K562 (cell line): Measurements from ENCODE around the gene PARD6B. TPM values are rescaled to one million over a fixed set of nuclear protein-coding genes. Genes with fewer than 3 reads are reported as not detected.

ENCODE experiments used
- EHMT2 ChIP-seq: fragments of 450-650 bp; IDR thresholded peaks from 2 replicates; pipeline ENCODE4 v1.6.1; 2018; ENCODE audit warnings: antibody characterized with exemption
- ETS2 ChIP-seq: IDR thresholded peaks from 2 replicates; pipeline ENCODE4 v1.6.1; 2016; ENCODE audit warnings: borderline replicate concordance, missing genetic modification characterization, mild to moderate bottlenecking, moderate library complexity, missing compliant biosample characterization; ENCODE audit not compliant: poor library complexity, severe bottlenecking
- EWSR1 ChIP-seq: fragments of 450-650 bp; IDR thresholded peaks from 2 replicates; pipeline ENCODE4 v1.6.1; 2018; ENCODE audit warnings: borderline replicate concordance, mild to moderate bottlenecking, low read depth, moderate library complexity; ENCODE audit not compliant: partially characterized antibody
- MECOM ChIP-seq: fragments of 250-450 bp; sonication (Bioruptor Pico); IDR thresholded peaks from 2 replicates; pipeline ENCODE4 v1.8.0; 2022; ENCODE audit warnings: inconsistent platforms
- PTBP1 ChIP-seq: fragments of 200-400 bp; formaldehyde crosslinking; IDR thresholded peaks from 2 replicates; pipeline ENCODE4 v1.6.1; 2017; ENCODE audit warnings: low read depth, low read length
- polyA plus RNA-seq, 8 experiments: library from polyadenylated mRNA; depleted of rRNA in 4 of 8; stranded (reverse) in 5 of 8; unstranded in 3 of 8; fragments of >200 nt; fragmentation: Nextera tagmentation in 2 of 8; fragmentation: Illumina TruSeq in 1 of 8; extraction: Ambion mirVana in 2 of 8; extraction: Trizol in 1 of 8; gene quantifications; 2 replicates each; pipeline versions ENCODE4 v1.2.1 to v1.2.3, GENCODE V29; 2011 to 2014; ENCODE audit warnings: inconsistent platforms in 1 of 8, missing spikeins in 1 of 8
- total RNA-seq, 7 experiments: library from RNA; depleted of rRNA in 6 of 7; stranded (reverse); fragments of >200 nt in 6 of 7; fragmentation: Illumina TruSeq in 2 of 7; extraction: Trizol in 2 of 7; gene quantifications; 2 replicates each; pipeline versions ENCODE4 v1.2.1 to v1.2.3, GENCODE V29; 2011 to 2021; ENCODE audit warnings: low replicate concordance in 1 of 7
- TF ChIP-seq, protein P1 (sequence below), 2 experiments: fragments of 450-650 bp in 1 of 2; IDR thresholded peaks; 2 replicates each; pipeline ENCODE4 v1.6.1; 2011 to 2017; ENCODE audit warnings: low read depth in 2 of 2, antibody characterized with exemption in 1 of 2, borderline replicate concordance in 1 of 2, low read length in 1 of 2, mild to moderate bottlenecking in 1 of 2, mixed read lengths in 1 of 2; ENCODE audit not compliant: control insufficient read depth in 1 of 2
- TF ChIP-seq, protein P2 (sequence below), 3 experiments: fragments of 200-800 bp in 1 of 3; fragments of 250-450 bp in 1 of 3; fragments of 450-650 bp in 1 of 3; sonication (Bioruptor Pico) in 1 of 3; sonication (Bioruptor generic) in 1 of 3; formaldehyde crosslinking in 1 of 3; IDR thresholded peaks; 2 replicates each; pipeline versions ENCODE4 v1.6.1 to v1.8.0; 2016 to 2022; ENCODE audit warnings: mild to moderate bottlenecking in 2 of 3, missing genetic modification characterization in 2 of 3, missing compliant biosample characterization in 1 of 3, moderate library complexity in 1 of 3
- TF ChIP-seq, protein P3 (sequence below): fragments of 450-650 bp; IDR thresholded peaks from one replicate; pipeline ENCODE4 v1.6.1; 2018; ENCODE audit warnings: mild to moderate bottlenecking, moderate library complexity; ENCODE audit not compliant: partially characterized antibody

PARD6B gene
- total and polyA plus RNA-seq, 9 of the 15 experiments (the other 6 are each of a cell fraction or from before 2014, with no cell fraction given): 1.7 to 12.3 (median 5.5) TPM

DNA sequence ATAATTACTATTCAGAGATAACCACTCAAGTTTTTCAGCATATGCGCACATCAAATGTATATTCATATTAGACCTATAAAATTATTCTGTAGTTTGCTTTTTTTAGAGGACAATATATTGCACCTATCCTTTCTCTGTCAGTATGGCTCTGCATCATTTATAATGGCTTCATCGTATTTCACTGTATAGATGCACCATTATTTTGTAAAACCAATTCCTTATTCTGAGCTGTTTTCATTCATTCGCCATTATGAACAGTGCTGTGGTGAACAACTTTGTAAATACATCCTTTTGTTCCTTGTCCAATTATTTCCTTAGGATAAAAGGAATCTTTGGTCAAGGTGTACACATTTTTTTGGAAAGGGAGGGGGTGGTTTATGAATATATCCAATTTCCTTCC lies 34.3 kb downstream of the PARD6B start (continued):
- TF ChIP-seq, protein P1, sequence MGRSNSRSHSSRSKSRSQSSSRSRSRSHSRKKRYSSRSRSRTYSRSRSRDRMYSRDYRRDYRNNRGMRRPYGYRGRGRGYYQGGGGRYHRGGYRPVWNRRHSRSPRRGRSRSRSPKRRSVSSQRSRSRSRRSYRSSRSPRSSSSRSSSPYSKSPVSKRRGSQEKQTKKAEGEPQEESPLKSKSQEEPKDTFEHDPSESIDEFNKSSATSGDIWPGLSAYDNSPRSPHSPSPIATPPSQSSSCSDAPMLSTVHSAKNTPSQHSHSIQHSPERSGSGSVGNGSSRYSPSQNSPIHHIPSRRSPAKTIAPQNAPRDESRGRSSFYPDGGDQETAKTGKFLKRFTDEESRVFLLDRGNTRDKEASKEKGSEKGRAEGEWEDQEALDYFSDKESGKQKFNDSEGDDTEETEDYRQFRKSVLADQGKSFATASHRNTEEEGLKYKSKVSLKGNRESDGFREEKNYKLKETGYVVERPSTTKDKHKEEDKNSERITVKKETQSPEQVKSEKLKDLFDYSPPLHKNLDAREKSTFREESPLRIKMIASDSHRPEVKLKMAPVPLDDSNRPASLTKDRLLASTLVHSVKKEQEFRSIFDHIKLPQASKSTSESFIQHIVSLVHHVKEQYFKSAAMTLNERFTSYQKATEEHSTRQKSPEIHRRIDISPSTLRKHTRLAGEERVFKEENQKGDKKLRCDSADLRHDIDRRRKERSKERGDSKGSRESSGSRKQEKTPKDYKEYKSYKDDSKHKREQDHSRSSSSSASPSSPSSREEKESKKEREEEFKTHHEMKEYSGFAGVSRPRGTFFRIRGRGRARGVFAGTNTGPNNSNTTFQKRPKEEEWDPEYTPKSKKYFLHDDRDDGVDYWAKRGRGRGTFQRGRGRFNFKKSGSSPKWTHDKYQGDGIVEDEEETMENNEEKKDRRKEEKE (IDR thresholded peaks at IDR 0.05; ENCODE audit: borderline replicate concordance in 1 of 2, control insufficient read depth in 1 of 2, low read depth in 2 of 2, low read length in 1 of 2): 0 out of 4 replicates have a peak, but pooled peaks of 1 of the 2 experiments have one; percentile 54
- TF ChIP-seq EWSR1 (peak; percentile 91), PTBP1 (no peak), MECOM (CRISPR knock-in tag) (no peak), EHMT2 (no peak), ETS2 (tag) (no peak)
- TF ChIP-seq, protein P2, sequence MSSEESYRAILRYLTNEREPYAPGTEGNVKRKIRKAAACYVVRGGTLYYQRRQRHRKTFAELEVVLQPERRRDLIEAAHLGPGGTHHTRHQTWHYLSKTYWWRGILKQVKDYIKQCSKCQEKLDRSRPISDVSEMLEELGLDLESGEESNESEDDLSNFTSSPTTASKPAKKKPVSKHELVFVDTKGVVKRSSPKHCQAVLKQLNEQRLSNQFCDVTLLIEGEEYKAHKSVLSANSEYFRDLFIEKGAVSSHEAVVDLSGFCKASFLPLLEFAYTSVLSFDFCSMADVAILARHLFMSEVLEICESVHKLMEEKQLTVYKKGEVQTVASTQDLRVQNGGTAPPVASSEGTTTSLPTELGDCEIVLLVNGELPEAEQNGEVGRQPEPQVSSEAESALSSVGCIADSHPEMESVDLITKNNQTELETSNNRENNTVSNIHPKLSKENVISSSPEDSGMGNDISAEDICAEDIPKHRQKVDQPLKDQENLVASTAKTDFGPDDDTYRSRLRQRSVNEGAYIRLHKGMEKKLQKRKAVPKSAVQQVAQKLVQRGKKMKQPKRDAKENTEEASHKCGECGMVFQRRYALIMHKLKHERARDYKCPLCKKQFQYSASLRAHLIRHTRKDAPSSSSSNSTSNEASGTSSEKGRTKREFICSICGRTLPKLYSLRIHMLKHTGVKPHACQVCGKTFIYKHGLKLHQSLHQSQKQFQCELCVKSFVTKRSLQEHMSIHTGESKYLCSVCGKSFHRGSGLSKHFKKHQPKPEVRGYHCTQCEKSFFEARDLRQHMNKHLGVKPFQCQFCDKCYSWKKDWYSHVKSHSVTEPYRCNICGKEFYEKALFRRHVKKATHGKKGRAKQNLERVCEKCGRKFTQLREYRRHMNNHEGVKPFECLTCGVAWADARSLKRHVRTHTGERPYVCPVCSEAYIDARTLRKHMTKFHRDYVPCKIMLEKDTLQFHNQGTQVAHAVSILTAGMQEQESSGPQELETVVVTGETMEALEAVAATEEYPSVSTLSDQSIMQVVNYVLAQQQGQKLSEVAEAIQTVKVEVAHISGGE (CRISPR knock-in tag; IDR thresholded peaks at IDR 0.05): peak in 1 of 3 experiments; percentile 74; a peak in 2 of 6 replicates
- TF ChIP-seq, protein P3, sequence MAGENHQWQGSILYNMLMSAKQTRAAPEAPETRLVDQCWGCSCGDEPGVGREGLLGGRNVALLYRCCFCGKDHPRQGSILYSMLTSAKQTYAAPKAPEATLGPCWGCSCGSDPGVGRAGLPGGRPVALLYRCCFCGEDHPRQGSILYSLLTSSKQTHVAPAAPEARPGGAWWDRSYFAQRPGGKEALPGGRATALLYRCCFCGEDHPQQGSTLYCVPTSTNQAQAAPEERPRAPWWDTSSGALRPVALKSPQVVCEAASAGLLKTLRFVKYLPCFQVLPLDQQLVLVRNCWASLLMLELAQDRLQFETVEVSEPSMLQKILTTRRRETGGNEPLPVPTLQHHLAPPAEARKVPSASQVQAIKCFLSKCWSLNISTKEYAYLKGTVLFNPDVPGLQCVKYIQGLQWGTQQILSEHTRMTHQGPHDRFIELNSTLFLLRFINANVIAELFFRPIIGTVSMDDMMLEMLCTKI: no peak
- TF ChIP-seq, all 486 proteins: peak for 3
